DND-41 (cell line): ENCODE measurements around the gene CLCN7.

ENCODE experiments used
- EZH2 ChIP-seq: IDR thresholded peaks from 3 replicates; pipeline ENCODE4 v1.6.1; 2012; ENCODE audit warnings: borderline replicate concordance, low read depth, mild to moderate bottlenecking, moderate library complexity, low read length, inconsistent platforms; ENCODE audit not compliant: severe bottlenecking
- TF ChIP-seq, protein P1 (sequence below): IDR thresholded peaks from 2 replicates; pipeline ENCODE4 v1.5.1; 2012; ENCODE audit warnings: borderline replicate concordance, low read length, moderate library complexity, mild to moderate bottlenecking; ENCODE audit not compliant: poor library complexity, severe bottlenecking; ENCODE audit errors: extremely low read depth

- TF ChIP-seq, protein P1, sequence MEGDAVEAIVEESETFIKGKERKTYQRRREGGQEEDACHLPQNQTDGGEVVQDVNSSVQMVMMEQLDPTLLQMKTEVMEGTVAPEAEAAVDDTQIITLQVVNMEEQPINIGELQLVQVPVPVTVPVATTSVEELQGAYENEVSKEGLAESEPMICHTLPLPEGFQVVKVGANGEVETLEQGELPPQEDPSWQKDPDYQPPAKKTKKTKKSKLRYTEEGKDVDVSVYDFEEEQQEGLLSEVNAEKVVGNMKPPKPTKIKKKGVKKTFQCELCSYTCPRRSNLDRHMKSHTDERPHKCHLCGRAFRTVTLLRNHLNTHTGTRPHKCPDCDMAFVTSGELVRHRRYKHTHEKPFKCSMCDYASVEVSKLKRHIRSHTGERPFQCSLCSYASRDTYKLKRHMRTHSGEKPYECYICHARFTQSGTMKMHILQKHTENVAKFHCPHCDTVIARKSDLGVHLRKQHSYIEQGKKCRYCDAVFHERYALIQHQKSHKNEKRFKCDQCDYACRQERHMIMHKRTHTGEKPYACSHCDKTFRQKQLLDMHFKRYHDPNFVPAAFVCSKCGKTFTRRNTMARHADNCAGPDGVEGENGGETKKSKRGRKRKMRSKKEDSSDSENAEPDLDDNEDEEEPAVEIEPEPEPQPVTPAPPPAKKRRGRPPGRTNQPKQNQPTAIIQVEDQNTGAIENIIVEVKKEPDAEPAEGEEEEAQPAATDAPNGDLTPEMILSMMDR: no peak
- no peak for TF ChIP-seq EZH2
Measured at GRCh38 chr16:1398351-1398750, 76.5 kb downstream of the CLCN7 start.
